ENCODE measurements around the gene UBE2H. TPM values are rescaled to one million over a fixed set of nuclear protein-coding genes. Genes with fewer than 3 reads are reported as not detected.

UBE2H gene
- total and polyA plus RNA-seq, 10 donors: 13.5 to 98.0 (median 65.5) TPM

GRCh38 chr7:129887865-129888264 is 64.9 kb downstream of the UBE2H start:
- DNase-seq: no peak
- Histone ChIP-seq H3K9me3 (no peaks in the 10 kb centered on the region), H3K27ac (no peak overlapping the region), H3K36me3 (peaks cover 0 to 45% (median 2%) of the 10 kb centered on the region in 6 donors), H3K4me3 (no peak overlapping the region), H3K4me1 (peaks cover 0 to 32% (median 6%) of the 10 kb centered on the region in 6 donors), H3K27me3 (replicated peaks in 1 of 7) (no peaks in the 10 kb centered on the region)
- TF ChIP-seq, protein P1, sequence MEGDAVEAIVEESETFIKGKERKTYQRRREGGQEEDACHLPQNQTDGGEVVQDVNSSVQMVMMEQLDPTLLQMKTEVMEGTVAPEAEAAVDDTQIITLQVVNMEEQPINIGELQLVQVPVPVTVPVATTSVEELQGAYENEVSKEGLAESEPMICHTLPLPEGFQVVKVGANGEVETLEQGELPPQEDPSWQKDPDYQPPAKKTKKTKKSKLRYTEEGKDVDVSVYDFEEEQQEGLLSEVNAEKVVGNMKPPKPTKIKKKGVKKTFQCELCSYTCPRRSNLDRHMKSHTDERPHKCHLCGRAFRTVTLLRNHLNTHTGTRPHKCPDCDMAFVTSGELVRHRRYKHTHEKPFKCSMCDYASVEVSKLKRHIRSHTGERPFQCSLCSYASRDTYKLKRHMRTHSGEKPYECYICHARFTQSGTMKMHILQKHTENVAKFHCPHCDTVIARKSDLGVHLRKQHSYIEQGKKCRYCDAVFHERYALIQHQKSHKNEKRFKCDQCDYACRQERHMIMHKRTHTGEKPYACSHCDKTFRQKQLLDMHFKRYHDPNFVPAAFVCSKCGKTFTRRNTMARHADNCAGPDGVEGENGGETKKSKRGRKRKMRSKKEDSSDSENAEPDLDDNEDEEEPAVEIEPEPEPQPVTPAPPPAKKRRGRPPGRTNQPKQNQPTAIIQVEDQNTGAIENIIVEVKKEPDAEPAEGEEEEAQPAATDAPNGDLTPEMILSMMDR (IDR thresholded peaks at IDR 0.05 in 8 of 11, conservative IDR thresholded peaks at IDR 0.05 in 3 of 11): no peak
- TF ChIP-seq POLR2AphosphoS5 (IDR thresholded peaks at IDR 0.05) (no peak), POLR2A (IDR thresholded peaks at IDR 0.05) (no peak)
- 90 to 97% (median 93%) methylated on average over 1 of the region's 1 CpG for WGBS, 5 donors
- intact Hi-C loops (cut with DNase I; ENCODE audit: low total_unique reads): no loop called here

- Histone ChIP-seq H3K27me3 (replicated peaks in 1 of 7) (no peaks in the 10 kb centered on the region), H3K4me1 (peaks cover 0 to 35% (median 6%) of the 10 kb centered on the region in 6 donors), H3K27ac (no peak overlapping the region), H3K36me3 (peaks cover 0 to 41% (median 2%) of the 10 kb centered on the region in 6 donors), H3K4me3 (no peak overlapping the region), H3K9me3 (no peaks in the 10 kb centered on the region)
- intact Hi-C loops (cut with DNase I; ENCODE audit: low total_unique reads): no loop called here
- WGBS, 5 donors: 91 to 98% (median 93%) methylated on average over 3 of the region's 3 CpGs
- TF ChIP-seq POLR2AphosphoS5 (IDR thresholded peaks at IDR 0.05) (no peak), POLR2A (IDR thresholded peaks at IDR 0.05) (no peak)
- TF ChIP-seq, protein P1 (IDR thresholded peaks at IDR 0.05 in 8 of 11, conservative IDR thresholded peaks at IDR 0.05 in 3 of 11): no peak
- no peak for DNase-seq
These were observed 66.0 kb downstream of the UBE2H start for GRCh38 chr7:129886818-129887186.

- peaks cover 0 to 41% (median 2%) of the 10 kb centered on the region in 6 donors for H3K36me3 ChIP-seq
- TF ChIP-seq POLR2A (IDR thresholded peaks at IDR 0.05) (no peak), POLR2AphosphoS5 (IDR thresholded peaks at IDR 0.05) (no peak)
- TF ChIP-seq, protein P1 (IDR thresholded peaks at IDR 0.05 in 8 of 11, conservative IDR thresholded peaks at IDR 0.05 in 3 of 11): no peak
- intact Hi-C loops (cut with DNase I; ENCODE audit: low total_unique reads): no loop called here
- H3K4me1 ChIP-seq: peaks cover 0 to 40% (median 7%) of the 10 kb centered on the region in 6 donors
- H3K27me3 ChIP-seq (replicated peaks in 1 of 7): no peaks in the 10 kb centered on the region
- peak overlapping the region in 1 of 8 donors; percentile 27 for H3K27ac ChIP-seq
- DNase-seq: no peak
- no peak overlapping the region for H3K4me3 ChIP-seq
- 68 to 92% (median 78%) methylated on average over 3 of the region's 3 CpGs for WGBS, 5 donors
- no peaks in the 10 kb centered on the region for H3K9me3 ChIP-seq
These were observed 66.5 kb downstream of the UBE2H start for GRCh38 chr7:129886167-129886817.

- WGBS, 5 donors: 86 to 92% (median 91%) methylated on average over 5 of the region's 5 CpGs
- intact Hi-C loops (cut with DNase I; ENCODE audit: low total_unique reads): no loop called here
- no peak overlapping the region for H3K27ac ChIP-seq
- H3K36me3 ChIP-seq: peaks cover 0 to 54% (median 3%) of the 10 kb centered on the region in 6 donors
- H3K4me1 ChIP-seq: peaks cover 0 to 55% (median 13%) of the 10 kb centered on the region in 6 donors
- H3K27me3 ChIP-seq (replicated peaks in 1 of 7): no peaks in the 10 kb centered on the region
- no peak overlapping the region for H3K4me3 ChIP-seq
- TF ChIP-seq POLR2A (IDR thresholded peaks at IDR 0.05) (no peak), POLR2AphosphoS5 (IDR thresholded peaks at IDR 0.05) (no peak)
- TF ChIP-seq, protein P1 (IDR thresholded peaks at IDR 0.05 in 8 of 11, conservative IDR thresholded peaks at IDR 0.05 in 3 of 11): no peak
- DNase-seq: no peak
- no peaks in the 10 kb centered on the region for H3K9me3 ChIP-seq
These were observed 68.3 kb downstream of the UBE2H start for GRCh38 chr7:129884495-129884894.

Measured in spleen (tissue), 11 donors.